Right atrium auricular region (tissue), 2 donors: ENCODE measurements around the gene PCBP3. TPM values are rescaled to one million over a fixed set of nuclear protein-coding genes. Genes with fewer than 3 reads are reported as not detected.

Source experiments
- DNase-seq: peaks from one replicate; pipeline ENCODE4 v3.0.0-alpha.2; 2019; ENCODE audit warnings: low spot score
- H3K27ac ChIP-seq, 2 donors: fragments of 200-600 bp; sonication (generic); 1 replicate in 1 of 2; 2 replicates in 1 of 2; pipeline ENCODE4 v1.5.1; 2016 to 2019
- H3K27me3 ChIP-seq, 2 donors: fragments of 200-600 bp; sonication (generic); one replicate each; pipeline versions ENCODE4 v1.5.1 to v1.6.0; 2017 to 2019
- H3K36me3 ChIP-seq: fragments of 200-600 bp; sonication (generic); one replicate; pipeline ENCODE4 v1.5.1; 2016
- H3K4me1 ChIP-seq, 2 donors: fragments of 200-600 bp; sonication (generic); one replicate each; pipeline versions ENCODE4 v1.5.1 to v1.6.0; 2017 to 2019
- H3K4me3 ChIP-seq, 2 donors: fragments of 200-600 bp; sonication (generic); 1 replicate in 1 of 2; 2 replicates in 1 of 2; pipeline ENCODE4 v1.5.1; 2017 to 2019; ENCODE audit warnings: mild to moderate bottlenecking in 1 of 2, moderate library complexity in 1 of 2
- H3K9me3 ChIP-seq, 2 donors: fragments of 200-600 bp; sonication (generic); one replicate each; pipeline ENCODE4 v1.5.1; 2019
- total RNA-seq, 2 donors: library from RNA; depleted of rRNA; stranded (reverse); fragments of >200 nt; gene quantifications; one replicate each; pipeline ENCODE4 v1.1.0, GENCODE V29; 2016
- TF ChIP-seq, protein P1 (sequence below), 2 donors: fragments of 200-600 bp; sonication (generic); IDR thresholded peaks; one replicate each; pipeline ENCODE4 v1.5.1; 2019; ENCODE audit warnings: antibody characterized with exemption in 2 of 2

PCBP3 gene
- total RNA-seq, 2 donors from 2014 or later: 2.3 to 5.2 TPM

DNA sequence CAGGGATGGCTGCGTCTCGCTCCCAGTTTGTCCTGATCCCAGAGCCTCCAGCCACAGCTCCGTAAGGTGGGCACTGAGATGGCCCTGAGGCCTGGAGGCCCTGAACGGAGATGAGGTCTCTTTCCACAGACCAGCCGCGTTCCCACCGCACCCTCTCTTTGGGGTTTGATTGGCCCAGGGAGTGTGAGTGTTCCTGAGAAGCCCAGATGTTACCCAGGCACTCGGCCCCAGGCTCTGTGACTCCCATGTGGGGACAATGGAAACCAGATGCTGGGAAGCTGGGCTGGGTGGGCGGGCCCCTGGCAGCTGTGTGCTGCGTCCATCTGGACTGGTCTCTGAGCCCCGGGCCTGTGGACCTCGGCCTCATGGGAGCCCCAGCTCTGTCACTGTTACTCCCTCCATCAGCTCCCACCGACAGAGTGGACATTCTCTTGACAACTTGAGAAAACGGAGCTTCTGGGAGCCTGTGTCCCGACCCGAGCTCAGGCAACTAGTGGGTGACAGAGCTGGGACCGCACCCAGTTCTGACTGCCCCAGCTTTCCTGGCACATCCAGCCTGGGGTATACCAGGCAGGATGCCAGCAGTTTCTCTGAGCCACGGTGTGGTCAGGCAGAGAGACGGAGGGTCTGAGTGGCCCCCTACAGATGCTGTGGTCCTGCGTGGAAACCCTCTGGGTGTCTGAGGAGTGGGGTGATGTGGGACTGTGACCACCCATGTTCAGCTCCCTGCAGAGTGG, 328.3 kb downstream of the PCBP3 start:
- Histone ChIP-seq H3K27ac (peak overlapping the region; percentile 86 to 96), H3K36me3 (no peaks in the 10 kb centered on the region), H3K27me3 (no peaks in the 10 kb centered on the region), H3K9me3 (no peaks in the 10 kb centered on the region), H3K4me1 (peaks cover 0 to 62% of the 10 kb centered on the region in 2 donors), H3K4me3 (peak overlapping the region; percentile 48 to 54)
- peak; percentile 89 for DNase-seq
- TF ChIP-seq, protein P1, sequence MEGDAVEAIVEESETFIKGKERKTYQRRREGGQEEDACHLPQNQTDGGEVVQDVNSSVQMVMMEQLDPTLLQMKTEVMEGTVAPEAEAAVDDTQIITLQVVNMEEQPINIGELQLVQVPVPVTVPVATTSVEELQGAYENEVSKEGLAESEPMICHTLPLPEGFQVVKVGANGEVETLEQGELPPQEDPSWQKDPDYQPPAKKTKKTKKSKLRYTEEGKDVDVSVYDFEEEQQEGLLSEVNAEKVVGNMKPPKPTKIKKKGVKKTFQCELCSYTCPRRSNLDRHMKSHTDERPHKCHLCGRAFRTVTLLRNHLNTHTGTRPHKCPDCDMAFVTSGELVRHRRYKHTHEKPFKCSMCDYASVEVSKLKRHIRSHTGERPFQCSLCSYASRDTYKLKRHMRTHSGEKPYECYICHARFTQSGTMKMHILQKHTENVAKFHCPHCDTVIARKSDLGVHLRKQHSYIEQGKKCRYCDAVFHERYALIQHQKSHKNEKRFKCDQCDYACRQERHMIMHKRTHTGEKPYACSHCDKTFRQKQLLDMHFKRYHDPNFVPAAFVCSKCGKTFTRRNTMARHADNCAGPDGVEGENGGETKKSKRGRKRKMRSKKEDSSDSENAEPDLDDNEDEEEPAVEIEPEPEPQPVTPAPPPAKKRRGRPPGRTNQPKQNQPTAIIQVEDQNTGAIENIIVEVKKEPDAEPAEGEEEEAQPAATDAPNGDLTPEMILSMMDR (IDR thresholded peaks at IDR 0.05): no peak

DNA sequence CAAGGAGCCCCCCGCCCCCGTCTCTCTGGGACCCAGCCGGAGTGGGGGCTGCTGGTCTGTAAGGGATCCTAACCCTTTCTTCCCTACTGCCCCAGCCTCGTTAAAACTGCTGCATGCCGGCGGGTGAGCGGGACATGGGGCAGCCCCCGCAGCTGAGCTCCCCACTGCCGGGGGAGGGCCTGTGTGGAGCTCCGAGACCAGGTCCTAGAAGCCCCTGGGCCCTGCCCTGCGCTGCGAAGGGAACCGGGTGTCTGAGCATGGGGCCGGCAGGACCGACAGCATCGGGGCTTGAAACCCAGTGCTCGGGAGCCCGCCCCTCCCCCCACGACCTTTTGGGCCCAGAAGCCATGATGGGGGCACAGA, 328.8 kb downstream of the PCBP3 start:
- H3K9me3 ChIP-seq: no peaks in the 10 kb centered on the region
- peaks cover 0 to 65% of the 10 kb centered on the region in 2 donors for H3K4me1 ChIP-seq
- no peaks in the 10 kb centered on the region for H3K36me3 ChIP-seq
- DNase-seq: no peak
- no peaks in the 10 kb centered on the region for H3K27me3 ChIP-seq
- H3K4me3 ChIP-seq: peak overlapping the region; percentile 48 to 54
- TF ChIP-seq, protein P1 (IDR thresholded peaks at IDR 0.05): no peak
- H3K27ac ChIP-seq: peak overlapping the region; percentile 86 to 96

DNA sequence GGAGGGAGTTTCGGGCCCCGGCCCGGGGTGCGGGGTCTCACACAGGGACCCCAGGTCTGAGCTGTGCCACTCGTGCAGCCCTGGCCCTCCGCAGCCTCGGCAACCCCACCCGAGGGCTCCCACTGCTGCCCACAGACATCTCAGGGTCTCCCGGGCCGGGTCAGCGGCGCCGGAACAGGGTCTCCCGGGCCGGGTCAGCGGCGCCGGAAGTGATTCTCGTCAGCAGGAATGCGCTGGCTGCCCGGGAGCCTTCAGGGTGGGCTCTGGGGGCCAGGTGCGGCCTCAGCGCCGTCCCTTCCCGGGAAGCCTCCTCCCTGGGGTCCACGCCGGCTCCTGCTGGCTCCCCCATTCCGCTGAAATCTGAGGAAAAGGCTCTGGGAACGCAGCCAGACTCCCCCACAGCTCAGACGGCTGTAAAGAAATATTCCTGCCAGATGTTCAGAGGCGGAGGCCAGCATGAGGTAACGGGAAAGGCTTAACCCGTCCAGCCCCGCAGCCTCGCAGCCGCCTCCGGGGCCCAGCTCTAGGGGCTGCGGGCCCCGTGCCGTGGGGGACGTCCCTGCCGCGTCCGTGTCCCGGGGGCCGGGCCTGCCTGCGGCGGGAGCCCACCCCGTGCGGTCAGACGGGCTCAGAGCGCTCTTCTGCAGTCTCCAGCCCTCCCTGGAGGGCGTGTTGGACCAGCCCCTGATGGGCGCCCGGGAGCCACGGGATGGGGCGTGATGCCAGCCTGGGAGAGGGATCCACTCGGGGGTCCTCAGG, 329.4 kb downstream of the PCBP3 start:
- H3K4me1 ChIP-seq: peaks cover 0 to 68% of the 10 kb centered on the region in 2 donors
- DNase-seq: peak; percentile 81
- TF ChIP-seq, protein P1 (IDR thresholded peaks at IDR 0.05): no peak

GRCh38 chr21:45973475-45974072, 330.0 kb downstream of the PCBP3 start:
- Histone ChIP-seq H3K27ac (peak overlapping the region; percentile 86 to 96), H3K27me3 (no peaks in the 10 kb centered on the region), H3K4me1 (peaks cover 0 to 72% of the 10 kb centered on the region in 2 donors), H3K9me3 (no peaks in the 10 kb centered on the region), H3K36me3 (no peaks in the 10 kb centered on the region), H3K4me3 (peak overlapping the region; percentile 48 to 54)
- TF ChIP-seq, protein P1 (IDR thresholded peaks at IDR 0.05): peak; percentile 64 to 75
- peak; percentile 91 for DNase-seq

More for the DNA sequence above, 329.4 kb downstream of the PCBP3 start:
- peak overlapping the region; percentile 48 to 54 for H3K4me3 ChIP-seq
- H3K36me3 ChIP-seq: no peaks in the 10 kb centered on the region
- H3K27me3 ChIP-seq: no peaks in the 10 kb centered on the region
- H3K9me3 ChIP-seq: no peaks in the 10 kb centered on the region
- peak overlapping the region; percentile 86 to 96 for H3K27ac ChIP-seq

DNA sequence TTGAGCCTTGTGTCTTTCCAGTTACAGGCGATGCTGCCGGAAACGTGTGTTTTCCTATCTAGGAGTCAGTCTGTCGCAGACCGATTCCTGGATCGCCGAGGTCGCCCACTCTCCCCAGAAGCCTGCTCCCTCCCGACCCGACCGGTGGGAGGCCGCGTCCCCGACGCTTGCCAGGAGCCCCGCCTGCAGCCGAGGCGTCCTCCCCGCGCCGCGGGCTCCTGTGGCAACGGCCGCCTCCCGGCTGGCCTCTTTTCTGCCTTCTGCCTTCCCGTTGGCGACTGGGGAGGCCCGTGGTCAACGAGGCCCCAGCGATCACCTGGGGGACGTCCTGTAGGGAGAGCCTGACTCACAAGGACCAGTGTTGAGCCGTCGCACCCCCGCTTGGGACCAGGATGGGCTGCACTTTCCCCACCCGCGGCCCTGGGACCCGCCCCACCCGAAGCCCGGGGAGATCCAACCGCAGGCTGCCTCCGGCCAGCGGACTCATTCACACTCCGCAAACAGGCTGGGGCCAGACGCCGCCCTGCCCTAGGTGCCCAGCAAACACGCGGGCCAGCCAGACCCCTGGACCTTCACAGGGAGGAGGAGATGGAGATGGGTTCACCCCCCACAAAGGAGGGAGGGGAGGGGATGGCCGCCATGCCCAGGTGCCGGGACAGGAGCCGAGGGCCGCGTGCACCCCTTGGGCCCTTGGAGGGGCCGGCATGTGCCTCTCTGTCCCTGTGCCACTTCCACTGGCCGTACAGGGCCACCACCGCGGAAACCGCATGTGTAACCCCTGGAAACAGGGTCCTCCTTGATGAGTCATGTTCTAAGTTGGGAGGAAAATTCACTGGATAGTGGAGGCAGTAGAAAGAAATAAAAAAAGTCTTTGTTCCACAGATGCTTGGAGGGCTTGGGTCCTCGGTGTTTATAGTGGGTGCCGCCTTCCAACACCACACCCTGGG, 330.8 kb downstream of the PCBP3 start:
- no peaks in the 10 kb centered on the region for H3K27me3 ChIP-seq
- peak overlapping the region; percentile 86 to 96 for H3K27ac ChIP-seq
- H3K4me3 ChIP-seq: peak overlapping the region; percentile 48 to 54
- H3K9me3 ChIP-seq: no peaks in the 10 kb centered on the region
- TF ChIP-seq, protein P1 (IDR thresholded peaks at IDR 0.05): no peak
- peaks cover 0 to 75% of the 10 kb centered on the region in 2 donors for H3K4me1 ChIP-seq
- H3K36me3 ChIP-seq: no peaks in the 10 kb centered on the region
- DNase-seq: peak; percentile 83
